Measurements from ENCODE around the gene HTR4. TPM values are rescaled to one million over a fixed set of nuclear protein-coding genes. Genes with fewer than 3 reads are reported as not detected.

HTR4 gene
- polyA plus RNA-seq, 3 donors, result not detected

- Histone ChIP-seq H4K20me1 (ENCODE audit: insufficient read depth, low read length) (no peaks in the 10 kb centered on the region), H3K27ac (ENCODE audit: low read depth in 1 of 2, low read length in 2 of 2) (no peak overlapping the region), H3K9ac (ENCODE audit: insufficient read depth, low read length, poor library complexity, severe bottlenecking) (no peak overlapping the region), H3K79me2 (ENCODE audit: insufficient read depth, low read length) (no peaks in the 10 kb centered on the region), H3K9me3 (replicated peaks in 1 of 2; ENCODE audit: control insufficient read depth in 1 of 2, insufficient read depth in 1 of 2, low read length in 2 of 2) (no peaks in the 10 kb centered on the region), H3K4me3 (replicated peaks in 1 of 3; ENCODE audit: low read depth in 2 of 3, low read length in 3 of 3) (no peak overlapping the region), H3K36me3 (replicated peaks in 1 of 2; ENCODE audit: control insufficient read depth in 1 of 2, insufficient read depth in 2 of 2, low read length in 2 of 2) (no peaks in the 10 kb centered on the region), H3K4me1 (ENCODE audit: control insufficient read depth in 1 of 2, insufficient read depth in 2 of 2, low read length in 2 of 2) (no peaks in the 10 kb centered on the region), H3K27me3 (ENCODE audit: control insufficient read depth in 2 of 2, insufficient read depth in 2 of 2, low read length in 2 of 2) (no peaks in the 10 kb centered on the region), H3K4me2 (replicated peaks; ENCODE audit: extremely low read depth, low read length, poor library complexity, severe bottlenecking) (no peak overlapping the region), H2AFZ (ENCODE audit: insufficient read depth, low read depth, low read length, poor library complexity, severe bottlenecking) (no peak overlapping the region)
- peak overlapping the region in 1 of 7 donors; percentile 16 for H3K27ac Mint-ChIP-seq
- intact Hi-C loops (cut with micrococcal nuclease), result no loop called here
- H3K36me3 Mint-ChIP-seq, result no peaks in the 10 kb centered on the region
- peaks cover 4% of the 10 kb centered on the region for H3K4me1 Mint-ChIP-seq
- no peak for DNase-seq
- no peak for TF ChIP-seq CTCF (IDR thresholded peaks at IDR 0.05)
- 21% methylated on average over 2 of the region's 2 CpGs for WGBS (ENCODE audit: insufficient coverage)
- H3K4me3 Mint-ChIP-seq, result no peak overlapping the region
- H3K9me3 Mint-ChIP-seq, result peaks cover 0 to 5% (median 0%) of the 10 kb centered on the region in 7 donors
- H3K27me3 Mint-ChIP-seq (ENCODE audit: low read depth in 3 of 3), result peaks cover 0 to 3% (median 0%) of the 10 kb centered on the region in 3 donors
Observed at GRCh38 chr5:148509893-148510292, 144.4 kb downstream of the HTR4 start.

- peaks cover 0 to 3% (median 0%) of the 10 kb centered on the region in 3 donors for H3K27me3 Mint-ChIP-seq (ENCODE audit: low read depth in 3 of 3)
Observed at GRCh38 chr5:148507648-148508047, 146.7 kb downstream of the HTR4 start.

More at GRCh38 chr5:148507648-148508047, 146.7 kb downstream of the HTR4 start:
- TF ChIP-seq CTCF (IDR thresholded peaks at IDR 0.05), result no peak
- no peaks in the 10 kb centered on the region for H4K20me1 ChIP-seq (ENCODE audit: insufficient read depth, low read length)
- WGBS (ENCODE audit: insufficient coverage), result no CpG with 5 or more reads among the region's 3 CpGs
- no peaks in the 10 kb centered on the region for H3K36me3 Mint-ChIP-seq
- H3K27me3 ChIP-seq (ENCODE audit: control insufficient read depth in 2 of 2, insufficient read depth in 2 of 2, low read length in 2 of 2), result no peaks in the 10 kb centered on the region
- no peak overlapping the region for H3K4me2 ChIP-seq (replicated peaks; ENCODE audit: extremely low read depth, low read length, poor library complexity, severe bottlenecking)
- no peak overlapping the region for H3K4me3 ChIP-seq (replicated peaks in 1 of 3; ENCODE audit: low read depth in 2 of 3, low read length in 3 of 3)
- no peak overlapping the region for H3K4me3 Mint-ChIP-seq
- no peak for DNase-seq
- H3K27ac Mint-ChIP-seq, result no peak overlapping the region
- H3K27ac ChIP-seq (ENCODE audit: low read depth in 1 of 2, low read length in 2 of 2), result no peak overlapping the region
- no peaks in the 10 kb centered on the region for H3K9me3 ChIP-seq (replicated peaks in 1 of 2; ENCODE audit: control insufficient read depth in 1 of 2, insufficient read depth in 1 of 2, low read length in 2 of 2)
- H3K9me3 Mint-ChIP-seq, result peaks cover 0 to 5% (median 0%) of the 10 kb centered on the region in 7 donors
- H2AFZ ChIP-seq (ENCODE audit: insufficient read depth, low read depth, low read length, poor library complexity, severe bottlenecking), result no peak overlapping the region
- no peaks in the 10 kb centered on the region for H3K36me3 ChIP-seq (replicated peaks in 1 of 2; ENCODE audit: control insufficient read depth in 1 of 2, insufficient read depth in 2 of 2, low read length in 2 of 2)
- no peak overlapping the region for H3K9ac ChIP-seq (ENCODE audit: insufficient read depth, low read length, poor library complexity, severe bottlenecking)
- H3K4me1 ChIP-seq (ENCODE audit: control insufficient read depth in 1 of 2, insufficient read depth in 2 of 2, low read length in 2 of 2), result no peaks in the 10 kb centered on the region
- peaks cover 4% of the 10 kb centered on the region for H3K4me1 Mint-ChIP-seq
- intact Hi-C loops (cut with micrococcal nuclease), result no loop called here
- no peaks in the 10 kb centered on the region for H3K79me2 ChIP-seq (ENCODE audit: insufficient read depth, low read length)
